Measurements from ENCODE around the gene RBM19. TPM values are rescaled to one million over a fixed set of nuclear protein-coding genes. Genes with fewer than 3 reads are reported as not detected.

Gene RBM19
- total and polyA plus RNA-seq, 2 donors (not counting 3 experiments of a cell fraction or from before 2014, with no cell fraction given) = 13.2 to 34.4 TPM

DNA sequence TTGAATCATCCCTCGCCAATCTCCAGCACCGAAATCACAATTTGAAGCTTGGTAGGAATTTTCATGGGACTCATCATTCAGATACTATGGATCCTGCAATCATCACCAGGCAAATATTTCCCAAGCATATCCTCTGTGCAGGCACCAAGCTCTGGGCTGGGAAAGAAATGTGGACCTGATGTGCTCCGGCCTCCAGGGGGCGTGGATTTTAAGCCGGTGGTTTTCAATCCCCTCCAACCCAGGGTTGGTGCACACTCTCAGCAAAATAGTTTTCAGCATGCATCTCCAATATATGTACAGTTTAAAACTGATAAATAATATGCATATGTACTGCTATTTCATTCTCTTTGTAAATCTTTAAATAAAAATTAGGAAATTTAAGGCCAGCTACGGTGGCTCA is 98.9 kb downstream of the RBM19 start:
- Histone ChIP-seq H3K9me3 (replicated peaks; ENCODE audit: control insufficient read depth, insufficient read depth, low read length) (no peaks in the 10 kb centered on the region), H3K79me2 (ENCODE audit: control insufficient read depth, insufficient read depth, low read length) (no peaks in the 10 kb centered on the region), H3K4me3 (replicated peaks in 1 of 3; ENCODE audit: insufficient read depth in 1 of 3, low read depth in 1 of 3, low read length in 3 of 3) (no peak overlapping the region), H4K20me1 (replicated peaks; ENCODE audit: control insufficient read depth, extremely low read depth, insufficient read depth, low read length) (no peaks in the 10 kb centered on the region), H3K27ac (ENCODE audit: insufficient read depth, low read depth, low read length) (no peak overlapping the region), H3K9ac (replicated peaks; ENCODE audit: extremely low read depth, insufficient read depth, low read length) (no peak overlapping the region), H3K36me3 (ENCODE audit: control insufficient read depth in 2 of 2, extremely low read depth in 1 of 2, insufficient read depth in 2 of 2, low read length in 2 of 2) (no peaks in the 10 kb centered on the region), H3K4me1 (ENCODE audit: control insufficient read depth, extremely low read depth, insufficient read depth, low read length) (peaks cover 7% of the 10 kb centered on the region), H3K9me1 (replicated peaks; ENCODE audit: control insufficient read depth, extremely low read depth, insufficient read depth, low read length) (no peaks in the 10 kb centered on the region), H3K27me3 (ENCODE audit: control insufficient read depth in 2 of 2, insufficient read depth in 2 of 2, low read length in 2 of 2) (no peaks in the 10 kb centered on the region), H3K4me2 (ENCODE audit: insufficient read depth, low read length) (no peak overlapping the region), H2AFZ (ENCODE audit: low read depth, low read length) (no peak overlapping the region)
- intact Hi-C loops (cut with micrococcal nuclease) (no loop called here), dilution Hi-C loops (cut with MboI; ENCODE audit: extremely low pct_ligation_motif_present, low sequenced_read_pairs) (no loop called here)
- CTCF ChIA-PET = interaction anchor here (0.9 to 1.6 kb wide), 7 partner anchors 10 to 405 kb away, joined by 3 to 6 read pairs (median 3); no protein-coding TSS in a partner anchor
- no peak for FAIRE-seq
- DNase-seq (ENCODE audit: low read depth, low spot score) = no peak
- POLR2A ChIA-PET = no interaction called here
- TF ChIP-seq, protein P1, sequence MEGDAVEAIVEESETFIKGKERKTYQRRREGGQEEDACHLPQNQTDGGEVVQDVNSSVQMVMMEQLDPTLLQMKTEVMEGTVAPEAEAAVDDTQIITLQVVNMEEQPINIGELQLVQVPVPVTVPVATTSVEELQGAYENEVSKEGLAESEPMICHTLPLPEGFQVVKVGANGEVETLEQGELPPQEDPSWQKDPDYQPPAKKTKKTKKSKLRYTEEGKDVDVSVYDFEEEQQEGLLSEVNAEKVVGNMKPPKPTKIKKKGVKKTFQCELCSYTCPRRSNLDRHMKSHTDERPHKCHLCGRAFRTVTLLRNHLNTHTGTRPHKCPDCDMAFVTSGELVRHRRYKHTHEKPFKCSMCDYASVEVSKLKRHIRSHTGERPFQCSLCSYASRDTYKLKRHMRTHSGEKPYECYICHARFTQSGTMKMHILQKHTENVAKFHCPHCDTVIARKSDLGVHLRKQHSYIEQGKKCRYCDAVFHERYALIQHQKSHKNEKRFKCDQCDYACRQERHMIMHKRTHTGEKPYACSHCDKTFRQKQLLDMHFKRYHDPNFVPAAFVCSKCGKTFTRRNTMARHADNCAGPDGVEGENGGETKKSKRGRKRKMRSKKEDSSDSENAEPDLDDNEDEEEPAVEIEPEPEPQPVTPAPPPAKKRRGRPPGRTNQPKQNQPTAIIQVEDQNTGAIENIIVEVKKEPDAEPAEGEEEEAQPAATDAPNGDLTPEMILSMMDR (IDR thresholded peaks at IDR 0.05; ENCODE audit: extremely low read depth in 1 of 2, insufficient read depth in 1 of 2, low read depth in 1 of 2, low read length in 2 of 2) = peak; percentile 38 to 39
- TF ChIP-seq EZH2 (IDR thresholded peaks at IDR 0.05; ENCODE audit: borderline replicate concordance, low read depth, low read length, severe bottlenecking) = no peak
- BruUV-seq (replicated peaks) = no TSS peak

GRCh38 chr12:113866496-113866895 is 99.6 kb downstream of the RBM19 start:
- no peaks in the 10 kb centered on the region for H3K79me2 ChIP-seq (ENCODE audit: control insufficient read depth, insufficient read depth, low read length)
- H3K27me3 ChIP-seq (ENCODE audit: control insufficient read depth in 2 of 2, insufficient read depth in 2 of 2, low read length in 2 of 2) = no peaks in the 10 kb centered on the region
- H3K36me3 ChIP-seq (ENCODE audit: control insufficient read depth in 2 of 2, extremely low read depth in 1 of 2, insufficient read depth in 2 of 2, low read length in 2 of 2) = no peaks in the 10 kb centered on the region
- ChIA-PET CTCF (interaction anchor here (0.9 kb wide), 1 partner anchor 13 kb away, joined by 5 read pairs; no protein-coding TSS in a partner anchor), POLR2A (no interaction called here)
- peaks cover 7% of the 10 kb centered on the region for H3K4me1 ChIP-seq (ENCODE audit: control insufficient read depth, extremely low read depth, insufficient read depth, low read length)
- no peak for DNase-seq (ENCODE audit: low read depth, low spot score)
- H3K4me3 ChIP-seq (replicated peaks in 1 of 3; ENCODE audit: insufficient read depth in 1 of 3, low read depth in 1 of 3, low read length in 3 of 3) = no peak overlapping the region
- dilution Hi-C loops (cut with MboI; ENCODE audit: extremely low pct_ligation_motif_present, low sequenced_read_pairs) (no loop called here), intact Hi-C loops (cut with micrococcal nuclease) (no loop called here)
- H3K4me2 ChIP-seq (ENCODE audit: insufficient read depth, low read length) = no peak overlapping the region
- H2AFZ ChIP-seq (ENCODE audit: low read depth, low read length) = no peak overlapping the region
- H3K27ac ChIP-seq (ENCODE audit: insufficient read depth, low read depth, low read length) = no peak overlapping the region
- FAIRE-seq = no peak
- no peaks in the 10 kb centered on the region for H3K9me3 ChIP-seq (replicated peaks; ENCODE audit: control insufficient read depth, insufficient read depth, low read length)
- no peaks in the 10 kb centered on the region for H4K20me1 ChIP-seq (replicated peaks; ENCODE audit: control insufficient read depth, extremely low read depth, insufficient read depth, low read length)
- H3K9me1 ChIP-seq (replicated peaks; ENCODE audit: control insufficient read depth, extremely low read depth, insufficient read depth, low read length) = no peaks in the 10 kb centered on the region
- no TSS peak for BruUV-seq (replicated peaks)
- TF ChIP-seq EZH2 (IDR thresholded peaks at IDR 0.05; ENCODE audit: borderline replicate concordance, low read depth, low read length, severe bottlenecking) (no peak), JUN (IDR thresholded peaks at IDR 0.05; ENCODE audit: borderline replicate concordance, insufficient read depth, insufficient read length, low read depth) (no peak), POLR2AphosphoS5 (IDR thresholded peaks at IDR 0.05; ENCODE audit: insufficient read depth, low read depth, low read length) (no peak), GATA2 (IDR thresholded peaks at IDR 0.05; ENCODE audit: insufficient read depth, insufficient read length, low read depth, low read length) (no peak)
- TF ChIP-seq, protein P1 (IDR thresholded peaks at IDR 0.05; ENCODE audit: extremely low read depth in 1 of 2, insufficient read depth in 1 of 2, low read depth in 1 of 2, low read length in 2 of 2) = no peak
- no peak overlapping the region for H3K9ac ChIP-seq (replicated peaks; ENCODE audit: extremely low read depth, insufficient read depth, low read length)

Data from endothelial cell of umbilical vein (primary cell).